HG03060 (cell line): ENCODE results near the gene RUVBL1.

Experiments used
- ATAC-seq: cut with Tn5 transposase; IDR thresholded peaks from one replicate; pipeline ENCODE4 v1.9.1; 2021; ENCODE audit warnings: low read depth, moderate number of reproducible peaks; ENCODE audit not compliant: unreplicated experiment

RUVBL1 gene

GRCh38 chr3:128070898-128071591 lies 52.6 kb downstream of the RUVBL1 start:
- no peak for ATAC-seq

GRCh38 chr3:128069271-128069670 lies 54.3 kb downstream of the RUVBL1 start:
- no peak for ATAC-seq

DNA sequence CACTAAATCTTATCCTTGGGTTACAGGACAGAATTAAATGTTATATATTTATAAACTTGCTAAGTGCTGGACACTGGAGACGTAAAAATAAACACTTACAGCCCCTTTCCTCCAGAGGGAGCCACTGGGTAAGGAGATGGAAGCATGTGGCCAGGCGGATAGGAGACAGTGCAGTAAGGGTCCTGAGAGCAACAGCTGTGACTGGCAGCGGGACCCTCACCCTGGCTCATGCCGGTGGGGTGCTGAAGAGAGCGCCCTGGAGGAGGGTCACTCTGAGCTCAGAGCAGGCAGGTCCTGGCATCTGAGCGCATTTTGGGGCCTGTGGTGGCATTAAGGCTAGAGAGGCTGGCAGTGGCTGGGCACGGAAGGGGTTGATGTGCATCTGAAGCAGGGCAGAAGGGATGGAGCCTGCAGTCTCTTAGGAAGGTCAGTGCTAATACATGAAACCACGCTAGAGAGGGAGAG lies 55.4 kb downstream of the RUVBL1 start:
- no peak for ATAC-seq

DNA sequence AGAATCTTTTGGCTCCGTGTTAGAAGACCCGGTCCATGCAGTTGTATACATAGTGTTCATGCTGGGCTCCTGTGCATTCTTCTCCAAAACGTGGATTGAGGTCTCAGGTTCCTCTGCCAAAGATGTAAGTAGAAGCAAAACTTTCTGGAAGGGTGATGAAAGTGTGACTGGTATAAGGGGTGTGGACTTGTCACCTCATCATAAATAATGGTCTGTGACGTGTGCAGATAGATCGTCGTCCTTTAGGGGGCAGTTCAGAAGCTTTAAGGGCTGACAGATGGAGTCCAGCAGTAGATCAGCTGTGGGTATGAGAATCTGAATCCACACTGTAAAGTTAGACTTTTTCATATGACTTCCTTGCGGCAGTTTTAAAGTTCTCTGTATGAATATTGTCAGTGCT lies 56.1 kb downstream of the RUVBL1 start:
- ATAC-seq, result no peak

- no peak for ATAC-seq
Measured at GRCh38 chr3:128066676-128067075, 56.9 kb downstream of the RUVBL1 start.

GRCh38 chr3:128066114-128066513 lies 57.5 kb downstream of the RUVBL1 start:
- no peak for ATAC-seq

GRCh38 chr3:128064962-128065361 lies 58.6 kb downstream of the RUVBL1 start:
- no peak for ATAC-seq

GRCh38 chr3:128063865-128064264 lies 59.7 kb downstream of the RUVBL1 start:
- no peak for ATAC-seq

- ATAC-seq, result no peak
Measured at GRCh38 chr3:128062033-128062745, 61.4 kb downstream of the RUVBL1 start.

- no peak for ATAC-seq
Measured at GRCh38 chr3:128060473-128061381, 62.9 kb downstream of the RUVBL1 start.

DNA sequence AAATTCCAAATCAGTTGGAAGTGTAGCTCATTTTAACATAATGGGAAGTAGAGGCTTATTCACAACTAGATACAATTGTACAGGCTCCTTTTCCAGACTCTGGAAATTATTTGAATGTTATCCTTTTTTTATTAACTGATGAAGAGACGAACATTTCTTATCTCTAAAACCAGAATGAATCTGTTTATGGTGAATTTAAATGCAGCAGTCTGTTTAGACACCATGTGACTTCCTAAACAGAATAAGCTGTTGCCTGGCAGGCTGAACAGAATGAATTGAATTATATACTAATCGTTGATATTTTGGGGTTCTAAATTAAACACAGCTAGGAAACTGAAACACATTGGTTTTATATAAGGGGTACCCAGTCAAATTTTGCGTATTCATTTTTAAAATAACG lies 67.4 kb downstream of the RUVBL1 start:
- ATAC-seq, result no peak

- ATAC-seq, result no peak
Measured at GRCh38 chr3:128054367-128054766, 69.2 kb downstream of the RUVBL1 start.

DNA sequence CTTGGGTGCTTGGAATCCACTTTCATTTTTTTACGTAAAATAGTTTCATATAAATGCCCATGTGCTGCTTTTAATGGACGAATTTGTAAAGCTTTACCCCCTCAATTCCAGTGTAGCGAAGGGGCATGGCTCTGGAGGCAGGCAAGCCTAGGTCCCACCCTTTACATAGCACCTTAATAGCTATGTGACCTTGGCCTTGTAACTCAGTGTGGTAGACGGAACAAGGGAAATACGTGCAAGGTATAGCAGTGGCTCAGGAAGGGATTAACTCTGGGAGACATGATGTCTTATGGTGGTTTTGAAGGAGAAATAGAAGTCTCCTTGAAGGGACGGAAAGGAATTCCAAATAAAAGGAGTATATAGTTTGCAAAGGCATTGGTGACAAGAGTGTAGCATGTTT lies 70.0 kb downstream of the RUVBL1 start:
- ATAC-seq, result no peak

DNA sequence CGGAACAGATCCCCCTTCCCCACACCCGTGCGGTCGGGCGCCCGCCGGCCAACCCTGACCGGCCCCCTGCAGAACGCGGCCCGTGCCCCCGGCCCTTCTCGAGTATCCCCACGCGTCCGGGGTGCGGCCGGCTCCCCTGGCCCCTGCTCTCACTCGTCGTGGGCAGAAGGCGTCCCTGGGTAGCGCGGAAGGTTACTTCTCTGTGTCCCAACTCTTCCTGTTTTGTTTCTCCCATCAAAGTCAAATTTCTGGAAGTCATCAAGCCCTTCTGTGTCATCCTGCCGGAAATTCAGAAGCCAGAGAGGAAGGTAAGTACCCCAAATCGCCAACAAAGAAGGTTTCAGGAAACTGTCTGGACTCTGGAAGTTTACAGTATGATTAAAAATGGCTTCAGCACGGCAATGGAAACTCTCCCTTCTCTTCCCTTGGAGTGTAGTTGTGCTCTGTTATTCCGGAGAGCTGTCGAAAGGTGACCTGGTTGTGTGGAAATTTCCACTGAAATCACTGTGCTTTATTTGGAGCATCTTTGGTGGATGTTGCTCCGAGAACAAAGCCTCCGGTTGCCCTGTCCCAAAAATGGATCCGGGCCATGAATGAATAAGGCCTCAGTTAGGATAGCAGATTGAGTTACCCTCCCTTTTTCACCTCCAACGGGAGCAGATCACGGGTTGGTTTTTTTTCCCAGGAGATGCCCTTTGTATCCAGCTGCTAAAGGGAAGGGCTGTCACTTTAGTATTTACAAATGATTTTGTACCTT lies 70.8 kb downstream of the RUVBL1 start:
- no peak for ATAC-seq

- no peak for ATAC-seq
Measured at GRCh38 chr3:128051837-128052594, 71.6 kb downstream of the RUVBL1 start, which contains the start of gene SEC61A1. TSS of gene SEC61A1 (plus strand) at chr3:128052437. CDS start at chr3:128052553, 116 bp downstream.

- no peak for ATAC-seq
Measured at GRCh38 chr3:128051459-128051836, 72.2 kb downstream of the RUVBL1 start.

GRCh38 chr3:128050597-128050996 lies 73.0 kb downstream of the RUVBL1 start:
- no peak for ATAC-seq

- ATAC-seq, result no peak
Measured at GRCh38 chr3:128041344-128041743, 82.3 kb downstream of the RUVBL1 start.

DNA sequence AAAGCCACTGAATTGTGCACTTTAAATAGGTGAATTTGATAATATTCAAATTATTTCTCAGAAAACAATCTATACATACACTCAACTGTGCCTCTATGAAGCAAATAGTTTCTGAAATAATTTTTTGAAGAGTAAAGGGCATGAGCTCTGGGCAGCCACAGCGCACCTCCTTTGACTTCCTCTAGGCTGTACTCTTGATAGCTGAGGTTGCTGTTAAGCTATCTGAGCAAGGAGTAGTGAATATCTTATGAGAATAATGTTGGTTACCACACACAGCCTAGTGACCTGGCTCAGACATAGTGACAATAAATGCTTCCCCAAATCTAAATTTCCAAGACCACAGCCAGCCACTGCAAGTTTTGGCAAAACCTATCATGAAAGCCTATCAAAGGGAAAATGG lies 83.0 kb downstream of the RUVBL1 start:
- no peak for ATAC-seq

GRCh38 chr3:128040041-128040440 lies 83.6 kb downstream of the RUVBL1 start:
- no peak for ATAC-seq
